Measurements from ENCODE around the gene RBMS1.

RBMS1 gene

DNA sequence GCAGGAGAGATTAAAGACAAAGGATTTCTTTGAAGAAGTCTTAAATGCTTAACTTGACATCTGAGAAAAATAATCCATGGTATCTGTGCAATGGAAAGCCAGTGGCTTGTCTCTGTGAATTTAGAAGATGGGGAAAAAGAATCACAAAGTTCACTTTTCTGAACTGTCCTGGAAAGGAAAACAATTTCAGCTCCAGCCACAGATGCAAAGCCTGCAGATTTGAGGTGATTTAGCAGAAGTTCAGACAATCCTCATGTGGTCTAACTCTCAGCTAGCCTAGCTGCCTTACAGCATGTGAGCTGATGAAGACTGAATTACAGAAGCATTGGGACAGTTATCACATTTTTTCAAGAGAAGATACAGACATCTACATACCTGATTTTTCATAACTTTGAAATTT lies 166.8 kb downstream of the RBMS1 start:
- no peak for DNase-seq

DNA sequence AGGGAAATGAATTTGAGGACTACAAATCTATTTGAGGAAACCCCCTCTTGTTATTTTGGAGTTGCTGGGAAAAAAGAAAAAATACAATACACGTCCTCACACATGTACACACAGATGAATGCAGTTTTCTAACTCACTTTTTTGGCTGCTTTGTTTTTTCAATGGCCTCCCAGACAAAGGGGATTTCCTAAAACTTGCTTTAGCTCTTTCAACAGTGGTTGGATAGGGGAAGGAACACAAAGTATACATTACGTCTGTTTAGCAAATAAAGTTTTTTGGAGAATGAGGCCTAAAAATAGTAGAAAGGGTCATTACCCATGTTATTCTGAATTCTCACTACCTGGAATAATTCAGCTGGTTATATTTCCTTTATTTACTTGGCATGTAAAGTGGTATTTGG lies 168.2 kb downstream of the RBMS1 start:
- DNase-seq, result no peak

DNA sequence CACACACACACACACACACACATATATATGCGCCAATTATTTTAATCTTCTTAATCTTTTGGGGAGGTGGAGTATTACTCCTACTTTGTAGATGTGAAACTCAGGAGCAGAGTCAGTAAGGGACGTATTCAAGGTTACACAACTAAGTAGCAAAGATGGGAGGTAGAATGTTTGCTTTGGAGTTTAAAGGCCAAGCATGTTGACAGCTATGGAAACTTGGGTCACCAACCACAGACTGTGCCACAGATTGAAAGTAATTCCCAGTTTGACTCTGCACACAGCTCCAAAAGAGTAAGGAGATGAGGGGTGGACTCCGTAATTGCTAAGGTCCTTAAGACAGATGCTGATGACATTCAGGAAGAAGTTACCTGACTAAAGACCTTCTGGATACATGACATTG lies 168.7 kb downstream of the RBMS1 start:
- DNase-seq, result no peak

DNA sequence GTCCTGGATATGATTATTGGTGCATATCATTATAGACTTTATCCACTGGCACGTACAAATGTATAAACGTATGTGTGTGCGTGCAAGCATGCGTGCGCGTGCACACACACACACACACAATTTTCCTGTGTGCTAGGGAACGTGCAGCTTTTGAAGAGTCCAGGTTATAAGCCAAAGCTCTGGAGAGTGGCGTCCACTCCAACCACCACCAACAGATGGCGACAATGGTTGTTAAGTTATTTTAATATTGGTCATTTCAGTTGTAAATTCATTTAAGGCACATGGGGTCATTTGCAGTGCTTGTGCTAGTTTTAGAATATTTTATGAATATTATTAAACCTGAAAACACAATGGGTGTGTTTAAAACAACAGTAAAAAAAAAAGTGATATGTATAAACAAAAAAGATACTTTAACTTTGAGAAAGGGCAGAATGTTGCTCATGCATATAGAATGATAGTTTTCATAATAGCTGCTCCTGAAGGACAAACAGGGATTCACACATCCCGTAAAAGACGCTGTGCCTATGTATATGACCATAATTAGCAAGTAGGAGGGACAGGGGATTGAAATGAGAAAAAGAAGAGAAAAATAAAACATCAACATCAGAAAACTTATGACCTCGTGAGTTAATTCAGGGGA lies 169.3 kb downstream of the RBMS1 start:
- DNase-seq, result no peak

DNA sequence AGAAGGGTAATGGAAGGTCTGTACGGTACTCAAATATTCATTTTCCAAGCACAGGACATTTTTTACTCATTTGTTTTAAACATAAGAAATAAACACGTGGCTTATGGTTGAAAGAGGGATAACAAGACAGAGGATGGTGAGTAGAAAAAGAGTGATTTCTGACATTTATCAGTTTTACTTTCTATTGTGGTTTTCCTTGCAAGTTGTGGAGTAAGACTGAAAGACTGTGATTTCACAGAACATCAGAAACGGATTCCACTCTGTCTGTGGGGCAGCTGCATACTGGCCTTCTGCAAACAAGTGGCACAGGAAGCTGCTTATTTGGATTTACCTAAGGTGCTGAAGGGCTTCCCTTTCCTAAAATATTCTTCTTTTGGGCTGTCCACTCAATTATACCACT lies 171.3 kb downstream of the RBMS1 start:
- no peak for DNase-seq

DNA sequence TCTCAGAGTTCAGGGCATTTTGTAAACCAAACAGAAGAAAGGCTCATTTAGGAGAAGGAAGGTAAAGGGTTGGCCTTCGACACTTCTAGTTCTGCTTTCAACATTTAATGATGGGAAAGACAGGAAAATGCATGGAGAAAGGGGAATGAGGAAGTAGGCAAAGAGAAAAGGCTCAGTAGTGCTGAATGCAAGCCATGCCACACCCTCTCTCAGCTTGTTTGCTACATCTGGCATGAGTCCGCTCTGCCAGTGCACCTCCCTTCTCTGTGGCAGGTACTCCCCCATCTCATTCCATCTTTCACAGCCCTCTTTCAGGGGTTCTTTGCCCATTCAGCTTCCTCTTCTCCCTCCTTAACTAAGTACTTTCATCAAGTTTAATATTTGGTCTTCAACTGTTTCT lies 172.6 kb downstream of the RBMS1 start:
- no peak for DNase-seq

DNA sequence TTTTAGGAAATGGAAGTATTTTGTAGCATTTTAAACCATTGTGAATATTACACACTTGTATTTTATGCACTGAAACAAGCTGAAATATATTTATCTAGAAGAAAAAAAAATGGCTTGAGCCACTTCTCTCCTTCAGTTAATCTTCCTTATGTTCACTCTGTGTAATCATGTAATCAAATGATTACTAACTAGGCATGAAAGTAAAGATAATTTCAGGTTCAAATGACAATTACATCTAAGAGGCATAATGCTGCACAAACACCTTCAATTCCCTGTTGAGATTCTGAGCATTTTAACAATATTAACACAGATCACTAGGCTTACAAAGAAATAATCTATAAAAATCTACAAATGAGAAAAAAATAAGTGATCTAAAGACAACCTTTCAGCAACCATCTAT lies 173.9 kb downstream of the RBMS1 start:
- DNase-seq, result no peak

DNA sequence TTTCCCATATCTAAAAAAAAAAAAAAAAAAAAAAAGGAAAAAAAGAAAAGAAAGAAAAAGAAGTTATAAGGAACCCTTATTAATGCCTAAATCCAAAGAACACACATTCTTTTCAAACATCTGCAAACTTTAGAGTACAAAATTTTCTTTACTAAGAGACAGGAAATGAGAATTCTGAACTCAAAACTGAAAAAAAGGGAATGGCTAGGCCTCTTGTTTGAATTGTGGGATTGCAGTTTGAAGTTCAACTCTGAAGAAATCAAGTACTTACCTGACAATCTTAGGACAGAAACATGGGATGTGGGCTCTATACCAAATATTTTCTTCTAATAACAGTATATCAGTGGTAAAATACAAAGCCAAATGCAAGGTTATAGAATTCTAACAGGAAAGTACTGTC lies 175.4 kb downstream of the RBMS1 start:
- no peak for DNase-seq

DNA sequence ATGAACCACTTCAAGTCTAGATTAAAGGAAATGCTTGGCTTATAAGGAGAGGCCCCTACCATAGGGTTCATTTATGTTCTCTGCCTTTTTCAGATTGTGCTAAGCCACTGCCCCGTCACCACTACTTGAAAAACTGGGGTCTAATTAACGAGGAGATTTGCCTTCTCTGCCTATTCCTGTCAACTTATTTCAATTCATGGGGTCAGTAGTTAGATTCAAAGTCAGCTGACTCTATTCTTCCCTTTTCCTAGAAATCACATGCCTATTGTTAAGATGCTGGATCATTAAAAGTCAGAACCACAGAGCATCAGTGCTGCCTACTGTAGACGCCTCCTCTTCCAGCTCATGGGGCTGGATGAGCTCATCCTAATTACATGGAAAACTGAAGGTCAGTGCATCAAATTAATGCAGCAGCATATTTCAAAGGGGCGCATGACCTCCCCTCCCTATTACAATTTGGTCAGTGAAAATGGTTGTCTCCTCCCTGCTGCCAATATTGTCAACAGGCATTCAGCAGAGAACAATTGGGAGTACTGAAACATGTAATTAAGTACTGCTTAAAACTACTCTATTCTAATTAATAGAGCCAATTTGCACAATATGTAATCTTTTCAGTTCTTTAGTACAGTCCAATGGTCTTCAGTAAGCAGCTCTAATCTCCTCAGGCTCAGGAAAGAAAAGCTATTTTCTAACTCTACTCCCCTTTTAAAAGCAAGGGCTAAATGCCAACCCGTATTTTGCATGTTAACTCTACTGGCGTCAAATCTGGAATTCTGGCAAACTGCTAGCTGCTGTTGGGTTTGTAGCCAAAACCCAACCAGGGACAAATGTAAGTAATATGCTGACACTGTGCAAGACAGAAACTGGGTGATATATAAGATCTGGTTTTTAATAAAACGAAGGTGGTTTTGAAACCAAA lies 176.2 kb downstream of the RBMS1 start:
- no peak for DNase-seq

DNA sequence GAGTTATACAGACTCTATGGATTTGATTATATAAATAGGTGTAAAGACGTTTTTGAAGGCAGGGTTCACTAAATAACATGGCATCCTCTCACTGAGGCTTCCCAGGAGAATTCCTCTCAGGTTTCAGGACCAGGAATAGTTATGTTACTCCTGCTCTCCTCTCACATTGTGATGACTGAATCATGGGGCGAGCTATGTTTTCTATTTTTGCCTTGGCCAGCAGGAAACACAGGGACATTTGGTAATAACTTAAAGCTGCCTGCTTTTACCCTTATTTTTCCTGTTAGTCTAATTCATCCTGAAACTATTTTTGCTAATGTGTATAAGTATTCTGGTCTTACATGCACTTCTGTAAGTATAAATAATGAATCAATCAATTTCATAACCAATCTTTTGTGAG lies 178.3 kb downstream of the RBMS1 start:
- no peak for DNase-seq

DNA sequence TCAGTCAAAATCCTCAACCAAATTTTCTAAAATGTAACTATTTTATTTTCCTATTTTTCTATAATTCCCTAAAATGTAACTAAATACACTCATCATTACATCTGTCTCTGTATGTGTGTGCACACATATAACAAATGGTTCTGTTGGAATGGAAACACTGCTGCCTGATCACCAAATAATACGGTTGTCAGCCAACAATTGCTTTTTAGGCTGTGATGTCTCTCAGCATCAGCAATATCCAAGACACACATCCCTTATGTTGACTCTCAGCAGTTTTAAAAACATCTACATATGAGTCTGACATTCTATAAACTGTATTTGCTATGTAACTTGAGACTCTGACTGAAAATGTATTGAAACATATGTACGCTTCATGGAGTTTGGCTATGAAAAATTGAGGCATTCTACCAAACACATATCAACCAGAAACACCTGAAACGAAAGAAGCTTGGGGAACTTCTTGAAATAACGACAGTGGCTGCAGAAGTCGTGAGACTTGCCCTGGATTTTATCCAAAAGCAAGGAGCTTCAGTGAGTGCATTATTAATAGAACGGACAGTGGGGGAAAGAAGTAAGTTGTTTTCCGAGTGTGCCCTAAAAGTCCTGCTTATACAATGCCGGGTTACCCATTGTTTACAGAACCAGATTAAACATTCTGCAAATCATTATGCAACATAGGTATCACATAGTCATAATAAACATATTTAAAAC lies 183.3 kb downstream of the RBMS1 start:
- DNase-seq, result no peak

DNA sequence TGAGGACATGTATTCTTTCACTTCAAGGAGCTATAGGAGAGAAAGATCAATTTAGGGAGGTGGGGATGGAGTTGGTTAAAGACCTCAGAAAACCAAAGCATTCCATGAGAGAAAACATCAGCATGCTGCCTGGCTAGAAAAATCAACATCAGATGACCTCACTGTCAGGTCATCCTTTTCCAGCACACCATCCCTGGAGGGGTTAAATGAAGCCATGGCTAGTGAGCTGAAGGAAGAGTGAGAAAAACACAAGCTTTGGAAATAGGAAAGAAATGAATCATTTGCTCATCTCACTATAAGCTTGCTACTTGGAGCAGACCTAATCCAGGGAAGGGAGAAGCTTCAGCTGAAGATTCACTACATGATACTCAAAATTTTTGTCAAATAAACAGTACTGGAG lies 184.0 kb downstream of the RBMS1 start:
- no peak for DNase-seq

DNA sequence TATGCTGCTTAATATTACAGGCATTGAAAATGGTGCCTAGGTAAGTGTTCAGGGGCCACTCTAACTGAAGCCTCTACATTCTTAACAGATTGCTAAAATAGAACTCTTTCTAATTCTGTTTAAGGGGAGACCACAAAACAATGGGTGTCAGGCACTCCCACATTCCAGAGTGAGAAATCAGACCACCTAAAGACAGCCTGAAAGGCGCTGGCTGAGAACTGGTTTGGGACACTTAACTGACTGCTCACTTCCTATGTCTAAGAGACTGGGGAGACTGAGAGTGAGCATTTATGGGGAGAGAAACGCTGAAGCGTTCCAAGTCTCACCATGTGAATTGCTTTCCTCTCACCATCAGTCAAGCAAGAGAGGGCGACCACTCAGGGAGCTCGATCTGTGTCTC lies 184.7 kb downstream of the RBMS1 start:
- no peak for DNase-seq

DNA sequence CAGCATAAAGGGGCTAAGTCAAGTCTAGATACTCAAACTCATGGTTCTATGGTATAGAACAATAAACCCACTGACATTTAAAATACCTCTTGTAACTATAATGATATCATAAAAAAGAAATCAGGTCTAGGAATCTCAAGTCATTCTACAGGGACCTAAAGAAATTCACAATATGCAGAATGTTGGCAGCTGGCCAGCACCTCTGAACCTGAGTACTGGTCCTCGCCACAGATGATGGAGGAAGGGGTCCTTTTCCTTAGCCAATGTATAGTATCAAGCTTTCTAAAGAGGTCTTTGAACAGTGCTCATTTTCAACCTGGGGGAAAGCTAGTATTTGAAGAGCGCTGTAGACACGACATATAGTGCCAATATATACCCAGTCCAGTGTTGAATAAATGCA lies 185.1 kb downstream of the RBMS1 start:
- DNase-seq, result no peak

DNA sequence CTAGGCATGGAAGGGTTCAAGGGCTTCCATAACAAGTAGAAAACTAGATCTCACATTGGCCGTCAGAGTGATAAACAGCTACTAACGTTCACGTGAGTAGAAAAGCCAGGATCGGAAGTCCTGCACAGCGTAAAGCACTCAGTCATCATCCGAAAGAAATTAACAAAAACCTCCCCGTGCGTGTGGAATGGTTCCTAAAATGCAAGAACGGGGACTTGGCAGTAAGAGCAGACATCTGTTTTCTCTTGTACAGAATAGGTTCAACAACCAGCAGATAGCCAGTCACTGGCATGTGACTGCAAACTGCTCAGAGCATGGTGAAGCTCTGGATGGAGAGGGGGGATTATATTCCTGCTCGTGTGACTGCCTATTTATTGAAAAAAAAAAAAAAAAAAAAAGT lies 186.6 kb downstream of the RBMS1 start:
- DNase-seq, result no peak

DNA sequence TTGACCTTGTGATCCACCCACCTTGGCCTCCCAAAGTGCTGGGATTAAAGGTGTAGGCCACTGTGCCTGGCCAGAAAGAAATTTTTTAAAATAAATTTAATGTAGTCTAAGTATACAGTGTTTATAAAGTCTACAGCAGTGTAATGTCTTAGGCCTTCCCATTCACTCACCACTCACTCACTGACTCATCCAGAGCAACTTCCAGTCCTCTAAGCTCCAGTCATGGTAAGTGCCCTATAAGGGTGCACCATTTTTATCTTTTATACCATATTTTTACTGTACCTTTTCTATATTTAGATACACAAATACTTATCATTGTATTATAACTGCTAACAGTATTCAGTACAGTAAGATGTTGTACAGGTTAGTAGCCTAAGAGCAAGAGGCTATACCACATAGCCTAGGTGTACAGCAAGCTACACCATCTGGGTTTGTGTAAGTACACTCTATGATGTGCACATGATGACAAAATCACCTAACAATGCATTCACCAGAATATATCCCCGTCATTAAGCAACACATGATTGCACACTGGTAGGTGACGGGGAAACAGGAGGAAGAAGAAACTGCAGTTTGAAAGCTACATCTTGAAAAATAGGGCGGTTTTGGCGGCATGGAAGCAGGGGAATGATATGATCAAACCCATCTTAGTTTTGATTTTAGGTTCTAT lies 188.4 kb downstream of the RBMS1 start:
- no peak for DNase-seq

DNA sequence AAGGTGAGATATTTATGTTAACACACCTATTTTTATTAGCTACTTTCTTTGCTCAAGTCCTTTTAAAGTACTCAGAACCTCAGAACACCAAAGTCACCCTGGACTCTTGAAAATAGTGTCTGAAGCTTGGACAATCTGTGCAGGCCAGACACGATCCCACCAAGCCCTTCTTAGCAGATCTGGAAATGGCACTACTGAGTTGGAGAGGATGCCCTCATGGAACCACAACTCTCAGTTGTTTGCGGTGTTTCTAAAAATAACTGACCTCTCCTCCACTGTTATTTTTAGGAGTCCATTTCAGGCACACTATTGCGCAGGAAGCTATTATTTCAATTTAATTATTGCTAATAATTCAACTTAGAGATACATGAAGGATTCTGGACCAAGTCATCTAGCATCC lies 190.1 kb downstream of the RBMS1 start:
- no peak for DNase-seq

DNA sequence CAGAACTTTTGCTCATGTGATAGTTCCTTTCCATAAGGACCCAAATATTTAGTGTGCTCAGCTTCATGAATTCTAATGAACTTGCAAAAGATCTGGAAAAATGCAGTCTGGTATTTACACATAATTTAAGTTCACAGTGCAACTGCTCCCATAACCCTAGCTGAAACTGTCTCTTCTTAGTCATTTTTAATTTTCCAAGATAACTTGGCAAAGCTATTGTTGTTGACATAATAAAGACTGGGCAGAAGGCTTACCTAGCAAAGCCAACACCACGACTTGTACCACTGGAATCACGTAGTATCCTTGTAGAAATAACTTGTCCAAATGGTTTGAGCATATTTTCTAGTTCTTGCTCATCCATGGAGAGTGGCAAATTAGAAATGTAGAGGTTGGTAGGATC lies 190.5 kb downstream of the RBMS1 start:
- no peak for DNase-seq

DNA sequence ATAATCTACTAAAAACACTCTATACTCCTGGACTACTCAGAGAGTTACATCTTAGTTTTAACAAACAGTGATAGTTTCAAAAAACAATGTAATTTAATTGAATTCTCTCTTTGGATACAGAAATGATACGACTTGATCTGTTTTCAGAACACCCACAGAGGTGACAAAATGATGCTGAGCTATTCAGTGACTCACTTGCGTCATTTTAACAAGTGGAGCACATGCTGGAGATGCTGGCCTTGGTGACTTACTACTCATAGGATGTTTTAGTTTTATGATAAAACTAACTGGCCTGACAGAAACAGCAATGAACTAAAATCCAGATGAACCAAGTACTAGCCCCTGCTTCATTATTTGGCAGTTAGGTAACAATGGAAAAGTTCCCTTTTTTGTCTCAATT lies 192.2 kb downstream of the RBMS1 start:
- no peak for DNase-seq

DNA sequence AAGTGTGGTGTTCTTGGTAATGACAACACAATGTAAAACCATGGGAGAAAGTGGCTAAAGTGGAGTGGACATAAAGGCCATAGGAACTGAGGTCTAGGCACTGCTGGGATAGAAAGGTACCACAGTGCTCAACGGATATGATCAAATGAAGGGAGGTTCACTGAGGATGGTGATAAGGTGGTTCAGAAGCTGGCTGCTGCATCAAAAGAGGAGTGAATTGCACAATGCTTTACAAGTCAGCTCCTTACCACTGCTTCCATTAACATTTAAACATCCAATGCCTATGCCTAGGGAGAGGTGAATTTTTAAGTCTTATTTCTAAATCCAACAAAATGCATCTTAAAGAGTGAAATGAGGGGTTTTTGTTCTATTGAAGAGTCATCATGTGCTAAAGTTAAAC lies 193.4 kb downstream of the RBMS1 start:
- DNase-seq, result no peak

DNA sequence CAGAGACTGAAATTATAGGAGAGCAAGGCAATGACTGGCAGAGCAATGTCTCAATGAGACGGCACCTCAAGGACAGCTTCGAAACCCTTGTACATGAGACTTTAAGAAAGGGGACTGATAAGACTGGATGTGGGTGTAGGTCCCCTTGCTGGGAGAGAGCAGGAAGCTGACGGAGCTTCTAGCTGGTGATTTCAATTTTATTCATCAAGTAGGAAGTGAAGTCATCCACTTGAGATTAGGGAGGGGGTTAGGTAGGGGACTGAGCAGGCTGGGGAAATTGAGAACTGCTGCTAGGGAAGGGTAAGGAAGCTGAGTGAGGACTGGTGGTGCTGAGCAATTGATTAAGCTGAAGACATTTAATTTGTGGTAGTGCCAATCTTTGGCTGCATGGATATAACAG lies 194.1 kb downstream of the RBMS1 start:
- DNase-seq, result no peak

DNA sequence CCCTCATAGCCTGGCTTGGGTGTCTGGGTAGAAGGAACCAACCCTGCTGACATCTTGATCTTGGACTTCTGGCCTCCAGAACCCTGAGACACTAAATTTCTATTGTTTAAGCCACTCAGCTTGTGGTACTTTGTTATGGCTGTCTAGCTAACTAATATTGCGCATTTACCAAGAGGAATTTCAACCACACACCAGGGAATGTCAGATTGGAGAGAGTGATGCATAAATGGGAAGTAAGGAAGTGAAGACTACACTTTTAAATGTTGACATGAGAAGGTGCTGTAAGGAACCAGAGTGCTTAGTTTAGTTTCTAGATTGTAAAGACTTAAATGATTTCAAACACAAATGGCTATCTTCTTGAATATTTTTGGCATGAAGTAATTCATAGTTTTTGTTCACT lies 194.6 kb downstream of the RBMS1 start:
- no peak for DNase-seq

DNA sequence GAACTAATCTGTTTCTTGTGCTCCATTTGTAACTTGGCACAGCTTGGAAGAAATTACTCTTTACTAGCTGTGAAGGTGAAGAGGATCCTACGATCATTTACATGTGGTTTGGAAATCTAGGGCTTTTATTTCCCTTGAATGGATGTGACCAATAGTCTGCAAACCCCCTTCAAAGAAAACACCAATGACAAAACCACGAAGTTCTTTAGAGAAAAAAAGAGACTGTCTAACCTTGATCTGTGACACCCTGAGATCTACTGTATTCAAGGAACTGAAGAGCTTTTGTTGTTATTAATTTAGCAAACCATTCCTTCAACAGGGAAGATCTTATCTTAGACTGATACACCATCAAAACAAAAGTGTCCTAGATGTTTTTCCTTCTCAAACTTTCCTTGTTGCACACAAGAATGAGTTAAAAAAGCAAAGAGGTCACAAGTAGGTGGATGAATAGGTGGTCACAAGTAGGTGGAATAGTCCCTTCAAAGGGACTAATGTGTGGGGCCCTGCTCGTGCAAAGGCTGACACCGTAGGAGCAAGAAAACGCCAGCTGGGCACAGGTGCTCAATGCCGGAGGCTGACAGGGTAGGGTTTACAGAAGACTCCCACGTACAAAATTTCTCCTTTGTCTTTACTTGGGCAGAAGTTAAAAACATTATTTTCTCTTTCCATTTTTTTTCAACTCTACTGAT lies 197.9 kb downstream of the RBMS1 start:
- no peak for DNase-seq

Measured in SHP77 treated with DMSO at 0.1 percent for 48 hours (cell line).